IMR-90 (cell line): ENCODE measurements around the gene CCNDBP1. TPM values are rescaled to one million over a fixed set of nuclear protein-coding genes. Genes with fewer than 3 reads are reported as not detected.

ENCODE experiments used
- ATAC-seq: fragments of 200-7000 bp; cut with Tn5 transposase; 2 replicates; pipeline ENCODE4 v1.9.1; 2020; ENCODE audit warnings: low read depth, mild to moderate bottlenecking, moderate library complexity
- BruUV-seq: library from RNA; stranded (reverse); fragments of 400-500 nt; replicated peaks from 2 replicates; lab custom pipeline; 2021; lab: Mats Ljungman, UMichigan
- CTCF ChIA-PET: fragments of 300-600 bp; formaldehyde crosslinking; extraction: SDS; loops from one replicate; lab custom pipeline; 2021; ENCODE audit warnings: antibody characterized with exemption; lab: Yijun Ruan, JAX
- POLR2A ChIA-PET: fragments of 300-600 bp; sonication (Branson Sonifier 250); formaldehyde crosslinking; loops from one replicate; lab custom pipeline; 2022; ENCODE audit warnings: antibody characterized with exemption; ENCODE audit not compliant: unreplicated experiment; lab: Charles Lee
- DNase-seq: peaks from one replicate; pipeline ENCODE4 v3.0.0; 2013
- H2AFZ ChIP-seq: replicated peaks from 2 replicates; pipeline ENCODE3; 2013; ENCODE audit warnings: low read length, mild to moderate bottlenecking; ENCODE audit not compliant: poor library complexity
- H2AK5ac ChIP-seq: 2 replicates; pipeline ENCODE4 v1.6.1; 2013; ENCODE audit warnings: low read depth, low read length, inconsistent platforms
- H2AK9ac ChIP-seq: replicated peaks from 2 replicates; pipeline ENCODE3; 2013; ENCODE audit warnings: mild to moderate bottlenecking, low read depth, low read length, moderate library complexity; ENCODE audit not compliant: poor library complexity
- H2BK120ac ChIP-seq: 2 replicates; pipeline ENCODE4 v1.6.1; 2013; ENCODE audit warnings: low read depth, low read length, inconsistent platforms
- H2BK15ac ChIP-seq: 3 replicates; pipeline ENCODE4 v1.6.1; 2013; ENCODE audit warnings: low read depth, low read length, inconsistent platforms
- H2BK20ac ChIP-seq: 2 replicates; pipeline ENCODE4 v1.6.1; 2013; ENCODE audit warnings: low read depth, mild to moderate bottlenecking, inconsistent platforms, low read length, moderate library complexity
- H2BK5ac ChIP-seq: 2 replicates; pipeline ENCODE4 v1.6.1; 2013; ENCODE audit warnings: mild to moderate bottlenecking, low read depth, low read length, inconsistent platforms; ENCODE audit not compliant: poor library complexity, severe bottlenecking
- H3K14ac ChIP-seq: replicated peaks from 2 replicates; pipeline ENCODE4 v1.6.1; 2013; ENCODE audit warnings: low read depth, low read length, inconsistent platforms
- H3K18ac ChIP-seq: 2 replicates; pipeline ENCODE4 v1.6.1; 2013; ENCODE audit warnings: low read depth, low read length, control low read depth
- H3K23ac ChIP-seq: 2 replicates; pipeline ENCODE4 v1.6.1; 2013; ENCODE audit warnings: low read depth, low read length, inconsistent platforms
- H3K27ac ChIP-seq: 2 replicates; pipeline ENCODE4 v1.5.1; 2013; ENCODE audit warnings: mild to moderate bottlenecking, control low read depth, low read length; ENCODE audit not compliant: insufficient read depth
- H3K27me3 ChIP-seq: 2 replicates; pipeline ENCODE4 v1.6.1; 2013; ENCODE audit warnings: low read length; ENCODE audit not compliant: control insufficient read depth, insufficient read depth
- H3K36me3 ChIP-seq: 2 replicates; pipeline ENCODE4 v1.6.1; 2013; ENCODE audit warnings: low read length, mixed read lengths; ENCODE audit not compliant: control insufficient read depth, insufficient read depth
- H3K4ac ChIP-seq: 2 replicates; pipeline ENCODE4 v1.6.1; 2013; ENCODE audit warnings: low read depth, low read length, inconsistent platforms
- H3K4me1 ChIP-seq: 2 replicates; pipeline ENCODE4 v1.6.1; 2013; ENCODE audit warnings: low read length, mixed read lengths; ENCODE audit not compliant: control insufficient read depth, insufficient read depth
- H3K4me2 ChIP-seq: 2 replicates; pipeline ENCODE4 v1.6.1; 2013; ENCODE audit warnings: low read depth, mild to moderate bottlenecking, control low read depth, low read length, moderate library complexity
- H3K4me3 ChIP-seq: 2 replicates; pipeline ENCODE4 v1.5.1; 2013; ENCODE audit warnings: low read depth, mild to moderate bottlenecking, control low read depth, low read length, moderate library complexity; ENCODE audit not compliant: insufficient read depth
- H3K56ac ChIP-seq: 2 replicates; pipeline ENCODE4 v1.6.1; 2013; ENCODE audit warnings: low read length, inconsistent platforms; ENCODE audit not compliant: insufficient read depth; ENCODE audit errors: extremely low read depth
- H3K79me1 ChIP-seq, 2 experiments: 2 replicates each; pipeline ENCODE4 v1.6.1; 2013; ENCODE audit warnings: low read length in 2 of 2, inconsistent platforms in 1 of 2, low read depth in 1 of 2
- H3K9ac ChIP-seq: 2 replicates; pipeline ENCODE4 v1.6.1; 2013; ENCODE audit warnings: low read depth, low read length, control low read depth
- H3K9me1 ChIP-seq: 2 replicates; pipeline ENCODE4 v1.6.1; 2013; ENCODE audit warnings: low read length, inconsistent platforms; ENCODE audit not compliant: insufficient read depth
- H3K9me3 ChIP-seq: 2 replicates; pipeline ENCODE4 v1.6.1; 2013; ENCODE audit warnings: low read length; ENCODE audit not compliant: control insufficient read depth, insufficient read depth
- H4K20me1 ChIP-seq: 2 replicates; pipeline ENCODE4 v1.6.1; 2013; ENCODE audit warnings: low read length, inconsistent platforms; ENCODE audit not compliant: insufficient read depth
- H4K5ac ChIP-seq: 2 replicates; pipeline ENCODE4 v1.6.1; 2013; ENCODE audit warnings: mild to moderate bottlenecking, low read depth, low read length, control low read depth
- H4K8ac ChIP-seq, 2 experiments: 2 replicates each; pipeline ENCODE4 v1.6.1; 2013; ENCODE audit warnings: low read depth in 2 of 2, low read length in 2 of 2, control low read depth in 1 of 2, inconsistent platforms in 1 of 2
- H4K91ac ChIP-seq: 2 replicates; pipeline ENCODE4 v1.6.1; 2013; ENCODE audit warnings: low read depth, low read length, inconsistent platforms; ENCODE audit not compliant: insufficient read depth
- CEBPB ChIP-seq: IDR thresholded peaks from 2 replicates; pipeline ENCODE4 v1.6.1; 2012; ENCODE audit warnings: low read depth, low read length, improper control_type of control experiment
- FOS ChIP-seq: fragments of 150-350 bp; IDR thresholded peaks from 2 replicates; pipeline ENCODE4 v1.6.1; 2016; ENCODE audit warnings: low read depth, low read length
- RAD21 ChIP-seq: IDR thresholded peaks from 2 replicates; pipeline ENCODE4 v1.6.1; 2012; ENCODE audit warnings: low read length, improper control_type of control experiment
- RCOR1 ChIP-seq: IDR thresholded peaks from 2 replicates; pipeline ENCODE4 v1.6.1; 2012; ENCODE audit warnings: mild to moderate bottlenecking, low read length, improper control_type of control experiment; ENCODE audit not compliant: insufficient replicate concordance
- USF2 ChIP-seq: fragments of 150-350 bp; IDR thresholded peaks from 2 replicates; pipeline ENCODE4 v1.6.1; 2017; ENCODE audit warnings: mild to moderate bottlenecking, antibody characterized with exemption, low read length, low read depth
- WGBS, 2 experiments: methylation state at CpG; one replicate each; pipeline versions ENCODE4 v1.1.5 to v1.1.7; 2013; ENCODE audit warnings: missing lambda C conversion rate in 2 of 2; ENCODE audit not compliant: insufficient read length in 1 of 2; ENCODE audit errors: extremely low coverage in 2 of 2; 5-methylcytosine and 5-hydroxymethylcytosine counted together
- dilution Hi-C: fragments of 300-500 bp; cut with HindIII; formaldehyde crosslinking; loops from one replicate; pipeline ENCODE4 v1.14.3; 2018; ENCODE audit warnings: low sequenced_read_pairs; ENCODE audit not compliant: unreplicated experiment
- in situ Hi-C: fragments of 300-500 bp; cut with MboI; formaldehyde crosslinking; loops from 3 replicates; pipeline ENCODE4 v1.14.3; 2019; ENCODE audit warnings: low sequenced_read_pairs, inconsistent platforms, mixed read lengths
- intact Hi-C: fragments of 100-400 bp; cut with micrococcal nuclease; formaldehyde crosslinking; loops from 2 replicates; pipeline ENCODE4 v1.10.0; 2022
- polyA plus RNA-seq, 3 experiments: library from polyadenylated mRNA; depleted of rRNA; stranded (reverse); fragments of >200 nt; gene quantifications; 2 replicates each; pipeline ENCODE4 v1.2.3, GENCODE V29; 2012; ENCODE audit warnings: low replicate concordance in 1 of 3
- total RNA-seq: library from RNA; depleted of rRNA; stranded (reverse); fragments of >200 nt; gene quantifications from 2 replicates; pipeline ENCODE4 v1.2.3, GENCODE V29; 2012

CCNDBP1 gene
- total and polyA plus RNA-seq, 2 of the 4 experiments (the other 2 are of a cell fraction), result 34.9 to 40.3 TPM

GRCh38 chr15:43150191-43150929 lies 34.8 kb upstream of the CCNDBP1 start:
- Histone ChIP-seq H3K9ac (no peak overlapping the region), H3K4me1 (peaks cover 2% of the 10 kb centered on the region; the same call in 1 of the 2 replicates), H3K4me3 (no peak overlapping the region), H2BK5ac (peak overlapping the region; percentile 99), H2BK15ac (no peak overlapping the region), H3K79me1 (peaks cover 0 to 5% of the 10 kb centered on the region in 2 experiments; a peak in 3 of 4 replicates), H3K56ac (no peak overlapping the region; the same call in 1 of the 2 replicates), H3K36me3 (peaks cover 9% of the 10 kb centered on the region), H3K9me1 (peaks cover 2% of the 10 kb centered on the region), H3K9me3 (no peaks in the 10 kb centered on the region), H2BK120ac (peak overlapping the region; percentile 33; the same call in 1 of the 2 replicates), H4K5ac (no peak overlapping the region), H2AK5ac (no peak overlapping the region), H2AFZ (peak overlapping the region; percentile 35), H2BK20ac (peak overlapping the region; percentile 32; the same call in 1 of the 2 replicates), H3K27me3 (no peaks in the 10 kb centered on the region), H3K4me2 (no peak overlapping the region; the same call in 1 of the 2 replicates), H3K14ac (peak overlapping the region; percentile 10), H4K20me1 (no peaks in the 10 kb centered on the region), H2AK9ac (no peak overlapping the region), H4K91ac (no peak overlapping the region), H3K27ac (peak overlapping the region; percentile 47; the same call in 1 of the 2 replicates), H3K18ac (peak overlapping the region; percentile 7; the same call in 1 of the 2 replicates), H3K4ac (peak overlapping the region; percentile 1), H4K8ac (peak overlapping the region; percentile 14 to 75; a peak in 1 of 4 replicates), H3K23ac (peak overlapping the region; percentile 2; the same call in 1 of the 2 replicates)
- ATAC-seq (peak; percentile 94), DNase-seq (peak; percentile 98)
- dilution Hi-C loops, result no loop called here
- intact Hi-C loops, result no loop called here
- peak; percentile 82 for TF ChIP-seq FOS
- TF ChIP-seq RAD21, result no peak
- TF ChIP-seq CEBPB, result peak; percentile 76; the same call in 1 of the 2 replicates
- peak; percentile 94 for TF ChIP-seq RCOR1
- peak; percentile 87 for TF ChIP-seq USF2
- no TSS peak for BruUV-seq
- in situ Hi-C loops, result no loop called here
- ChIA-PET POLR2A (no interaction called here), CTCF (interaction anchor here (1.4 kb wide), 1 partner anchor 8 kb away, joined by 3 read pairs; no protein-coding TSS in a partner anchor)
- WGBS, 2 experiments, result no CpG with 5 or more reads among the region's 5 CpGs
